ENCODE data around the gene CCDC3. TPM values are rescaled to one million over a fixed set of nuclear protein-coding genes. Genes with fewer than 3 reads are reported as not detected.
"Not testable (repeated sequence)": the region's sequence is repeated elsewhere in the genome, so short reads cannot be mapped to it uniquely, and the experiment has no call there.

CCDC3 gene
- total RNA-seq, 1 donor from 2014 or later = 14.1 TPM

GRCh38 chr10:12868229-12868628, 133.3 kb downstream of the CCDC3 start:
- no peaks in the 10 kb centered on the region for H3K36me3 Mint-ChIP-seq (ENCODE audit: unreplicated experiment)
- TF ChIP-seq CTCF (IDR thresholded peaks at IDR 0.05) = no peak
- H3K4me3 Mint-ChIP-seq (ENCODE audit: unreplicated experiment) = no peak overlapping the region
- peaks cover 33% of the 10 kb centered on the region for H3K27me3 Mint-ChIP-seq (ENCODE audit: unreplicated experiment)
- no peaks in the 10 kb centered on the region for H3K4me1 Mint-ChIP-seq (ENCODE audit: unreplicated experiment)
- H3K9me3 Mint-ChIP-seq (ENCODE audit: unreplicated experiment) = no peaks in the 10 kb centered on the region
- no peak for DNase-seq (ENCODE audit: extremely low spot score, unreplicated experiment)
- no peak overlapping the region for H3K27ac Mint-ChIP-seq (ENCODE audit: unreplicated experiment)

GRCh38 chr10:12865515-12865914, 136.0 kb downstream of the CCDC3 start:
- not testable (repeated sequence) for H3K9me3 Mint-ChIP-seq (ENCODE audit: unreplicated experiment); H3K36me3 Mint-ChIP-seq (ENCODE audit: unreplicated experiment); H3K4me3 Mint-ChIP-seq (ENCODE audit: unreplicated experiment); H3K27ac Mint-ChIP-seq (ENCODE audit: unreplicated experiment); DNase-seq (ENCODE audit: extremely low spot score, unreplicated experiment); H3K4me1 Mint-ChIP-seq (ENCODE audit: unreplicated experiment)
- peaks cover 22% of the 10 kb centered on the region for H3K27me3 Mint-ChIP-seq (ENCODE audit: unreplicated experiment)

- Mint-ChIP-seq H3K27ac (ENCODE audit: unreplicated experiment) (no peak overlapping the region), H3K27me3 (ENCODE audit: unreplicated experiment) (peaks cover 42% of the 10 kb centered on the region), H3K4me1 (ENCODE audit: unreplicated experiment) (no peaks in the 10 kb centered on the region), H3K36me3 (ENCODE audit: unreplicated experiment) (no peaks in the 10 kb centered on the region), H3K9me3 (ENCODE audit: unreplicated experiment) (peaks cover 13% of the 10 kb centered on the region), H3K4me3 (ENCODE audit: unreplicated experiment) (no peak overlapping the region)
- TF ChIP-seq CTCF (IDR thresholded peaks at IDR 0.05) = no peak
- no peak for DNase-seq (ENCODE audit: extremely low spot score, unreplicated experiment)
Observed at GRCh38 chr10:12862459-12862858, 139.1 kb downstream of the CCDC3 start.

GRCh38 chr10:12854988-12855387, 146.5 kb downstream of the CCDC3 start:
- Mint-ChIP-seq H3K9me3 (ENCODE audit: unreplicated experiment) (peaks cover 6% of the 10 kb centered on the region), H3K4me1 (ENCODE audit: unreplicated experiment) (no peaks in the 10 kb centered on the region), H3K27me3 (ENCODE audit: unreplicated experiment) (peaks cover 50% of the 10 kb centered on the region), H3K36me3 (ENCODE audit: unreplicated experiment) (no peaks in the 10 kb centered on the region), H3K27ac (ENCODE audit: unreplicated experiment) (no peak overlapping the region), H3K4me3 (ENCODE audit: unreplicated experiment) (no peak overlapping the region)
- no peak for DNase-seq (ENCODE audit: extremely low spot score, unreplicated experiment)
- TF ChIP-seq CTCF (IDR thresholded peaks at IDR 0.05) = no peak

- Mint-ChIP-seq H3K27me3 (ENCODE audit: unreplicated experiment) (peaks cover 27% of the 10 kb centered on the region), H3K36me3 (ENCODE audit: unreplicated experiment) (no peaks in the 10 kb centered on the region), H3K27ac (ENCODE audit: unreplicated experiment) (no peak overlapping the region), H3K4me1 (ENCODE audit: unreplicated experiment) (peaks cover 4% of the 10 kb centered on the region), H3K4me3 (ENCODE audit: unreplicated experiment) (no peak overlapping the region), H3K9me3 (ENCODE audit: unreplicated experiment) (no peaks in the 10 kb centered on the region)
- no peak for TF ChIP-seq CTCF (IDR thresholded peaks at IDR 0.05)
- DNase-seq (ENCODE audit: extremely low spot score, unreplicated experiment) = no peak
Observed at GRCh38 chr10:12852687-12853086, 148.8 kb downstream of the CCDC3 start.

All from osteocyte (in vitro differentiated cells).